ENCODE measurements around the gene ICA1.

GRCh38 chr7:8160250-8160649 is 101.7 kb downstream of the ICA1 start:
- no peak for TF ChIP-seq CTCF (IDR thresholded peaks at IDR 0.05)
- no peak for TF ChIP-seq EZH2 (IDR thresholded peaks at IDR 0.05)

Data from neural progenitor cell (in vitro differentiated cells).